Measurements from ENCODE around the gene CFAP99.

Gene CFAP99

DNA sequence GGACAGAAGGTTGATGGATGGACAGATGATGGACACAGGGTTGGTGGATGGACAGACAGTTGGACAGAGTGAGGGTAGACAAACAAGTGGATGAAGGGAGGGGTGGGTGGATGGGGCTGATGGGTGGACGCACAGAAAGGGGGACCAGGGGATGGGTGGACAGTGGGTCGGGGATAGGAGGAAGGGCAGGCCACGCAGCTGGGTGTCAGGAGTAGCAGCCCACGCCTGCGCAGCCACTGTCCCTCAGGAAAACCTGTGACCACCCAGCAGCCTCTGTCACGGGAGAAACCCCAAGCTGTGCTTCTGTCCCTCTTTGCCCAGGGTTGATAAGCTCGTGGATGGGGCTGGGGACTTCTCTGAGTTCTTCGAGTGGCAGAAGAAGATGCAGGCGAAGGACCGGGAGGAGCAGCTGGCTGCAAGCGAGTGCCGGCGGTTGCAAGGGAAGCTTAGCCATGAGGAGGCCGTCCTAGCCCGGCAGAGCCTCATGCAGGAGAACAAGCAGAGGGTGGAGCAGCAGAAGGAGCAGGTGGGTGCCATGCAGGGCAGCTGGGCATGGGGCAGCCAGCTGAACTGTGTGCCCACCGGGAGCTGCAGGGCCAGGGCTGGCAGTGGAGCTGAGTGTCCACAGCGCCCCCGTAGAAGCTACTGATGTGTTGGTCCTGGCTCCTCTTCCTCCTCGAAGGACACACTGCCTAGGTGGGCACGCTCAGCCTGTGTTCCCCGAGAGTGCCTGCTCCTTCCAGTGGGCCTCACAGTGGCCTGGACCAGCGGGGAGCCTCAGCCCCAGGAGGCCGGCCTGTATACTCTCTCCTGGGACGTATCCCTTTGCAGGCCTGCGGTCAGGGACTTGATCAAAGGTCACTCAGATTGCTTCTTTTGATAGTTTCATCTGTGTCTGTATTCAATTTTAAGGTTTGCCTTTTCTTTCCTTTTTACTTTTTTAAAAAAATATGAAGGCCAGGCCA is 33.3 kb downstream of the CFAP99 start:
- Histone ChIP-seq H2AFZ (ENCODE audit: low read depth) (no peak overlapping the region), H3K27ac (no peak overlapping the region), H3K4me2 (no peak overlapping the region), H3K27me3 (ENCODE audit: insufficient read depth, low read depth) (no peaks in the 10 kb centered on the region), H3K36me3 (ENCODE audit: insufficient read depth) (no peaks in the 10 kb centered on the region), H3K79me2 (ENCODE audit: insufficient read depth, low read depth) (no peaks in the 10 kb centered on the region), H4K20me1 (ENCODE audit: insufficient read depth) (no peaks in the 10 kb centered on the region), H3K4me3 (IDR thresholded peaks at IDR 0.05; ENCODE audit: insufficient read depth, low read depth, low read length) (no peak overlapping the region), H3K9ac (no peak overlapping the region), H3K4me1 (ENCODE audit: low read depth, poor library complexity, severe bottlenecking) (no peaks in the 10 kb centered on the region)
- TF ChIP-seq CTCF (conservative IDR thresholded peaks at IDR 0.05; ENCODE audit: low read depth, low read length), result no peak

GRCh38 chr4:2457481-2458295 is 38.9 kb downstream of the CFAP99 start:
- TF ChIP-seq CTCF (conservative IDR thresholded peaks at IDR 0.05; ENCODE audit: low read depth, low read length), result no peak
- Histone ChIP-seq H3K36me3 (ENCODE audit: insufficient read depth) (no peaks in the 10 kb centered on the region), H3K9ac (no peak overlapping the region), H3K4me2 (no peak overlapping the region), H3K27ac (no peak overlapping the region), H3K79me2 (ENCODE audit: insufficient read depth, low read depth) (no peaks in the 10 kb centered on the region), H3K4me1 (ENCODE audit: low read depth, poor library complexity, severe bottlenecking) (no peaks in the 10 kb centered on the region), H4K20me1 (ENCODE audit: insufficient read depth) (no peaks in the 10 kb centered on the region), H2AFZ (ENCODE audit: low read depth) (no peak overlapping the region), H3K4me3 (IDR thresholded peaks at IDR 0.05; ENCODE audit: insufficient read depth, low read depth, low read length) (no peak overlapping the region), H3K27me3 (ENCODE audit: insufficient read depth, low read depth) (no peaks in the 10 kb centered on the region)

GRCh38 chr4:2458546-2459491 is 40.1 kb downstream of the CFAP99 start:
- no peaks in the 10 kb centered on the region for H3K36me3 ChIP-seq (ENCODE audit: insufficient read depth)
- no peak overlapping the region for H3K4me3 ChIP-seq (IDR thresholded peaks at IDR 0.05; ENCODE audit: insufficient read depth, low read depth, low read length)
- H4K20me1 ChIP-seq (ENCODE audit: insufficient read depth), result no peaks in the 10 kb centered on the region
- no peaks in the 10 kb centered on the region for H3K79me2 ChIP-seq (ENCODE audit: insufficient read depth, low read depth)
- TF ChIP-seq CTCF (conservative IDR thresholded peaks at IDR 0.05; ENCODE audit: low read depth, low read length), result no peak
- no peak overlapping the region for H3K9ac ChIP-seq
- H3K4me1 ChIP-seq (ENCODE audit: low read depth, poor library complexity, severe bottlenecking), result no peaks in the 10 kb centered on the region
- H2AFZ ChIP-seq (ENCODE audit: low read depth), result no peak overlapping the region
- H3K27ac ChIP-seq, result no peak overlapping the region
- no peak overlapping the region for H3K4me2 ChIP-seq
- H3K27me3 ChIP-seq (ENCODE audit: insufficient read depth, low read depth), result no peaks in the 10 kb centered on the region
